Endothelial cell of umbilical vein (primary cell): ENCODE data around the gene SV2C. TPM values are rescaled to one million over a fixed set of nuclear protein-coding genes. Genes with fewer than 3 reads are reported as not detected.

Experiments used
- BruUV-seq: library from RNA; stranded (reverse); fragments of 400-500 nt; replicated peaks from 2 replicates; lab custom pipeline; 2021; lab: Mats Ljungman, UMichigan
- CTCF ChIA-PET: fragments of 300-600, 350-600 bp; sonication (Branson Sonifier 250); formaldehyde crosslinking; loops from one replicate; lab custom pipeline; 2021; ENCODE audit warnings: antibody characterized with exemption, inconsistent platforms; lab: Charles Lee
- POLR2A ChIA-PET: fragments of 300-600, 350-600 bp; sonication (Branson Sonifier 250); formaldehyde crosslinking; loops from one replicate; lab custom pipeline; 2021; ENCODE audit warnings: antibody characterized with exemption, inconsistent platforms; lab: Charles Lee
- DNase-seq: peaks from one replicate; pipeline ENCODE4 v3.0.0-alpha.2; 2011; ENCODE audit warnings: low read depth, low spot score
- FAIRE-seq: peaks from 2 replicates; lab custom pipeline; 2011; peaks lifted over from hg19 to GRCh38; lab: Jason Lieb, UNC
- H2AFZ ChIP-seq: 2 replicates; pipeline ENCODE4 v1.6.0; 2012; ENCODE audit warnings: low read depth, low read length, control low read depth, inconsistent platforms
- H3K27ac ChIP-seq: 2 replicates; pipeline ENCODE4 v1.5.1; 2011; ENCODE audit warnings: low read depth, mild to moderate bottlenecking, control low read depth, low read length, moderate library complexity; ENCODE audit not compliant: insufficient read depth
- H3K27me3 ChIP-seq, 2 experiments: 2 replicates each; pipeline versions ENCODE4 v1.6.0 to v1.6.1; 2011; ENCODE audit warnings: low read length in 2 of 2, mixed read lengths in 1 of 2; ENCODE audit not compliant: control insufficient read depth in 2 of 2, insufficient read depth in 2 of 2
- H3K36me3 ChIP-seq, 2 experiments: 2 replicates in 1 of 2; 3 replicates in 1 of 2; pipeline ENCODE4 v1.5.1; 2011; ENCODE audit warnings: low read length in 2 of 2, mild to moderate bottlenecking in 1 of 2, moderate library complexity in 1 of 2; ENCODE audit not compliant: control insufficient read depth in 2 of 2, insufficient read depth in 2 of 2; ENCODE audit errors: extremely low read depth in 1 of 2
- H3K4me1 ChIP-seq: 3 replicates; pipeline ENCODE4 v1.5.1; 2011; ENCODE audit warnings: mild to moderate bottlenecking, low read length; ENCODE audit not compliant: control insufficient read depth, insufficient read depth; ENCODE audit errors: extremely low read depth
- H3K4me2 ChIP-seq: 2 replicates; pipeline ENCODE4 v1.6.1; 2011; ENCODE audit warnings: low read length, control low read depth, mixed read lengths; ENCODE audit not compliant: insufficient read depth
- H3K4me3 ChIP-seq, 3 experiments: fragments of 200-600 bp in 1 of 3; sonication (generic), shearing (Covaris generic) in 1 of 3; replicated peaks in 1 of 3; 2 replicates each; pipeline ENCODE4 v1.5.1; 2011 to 2016; ENCODE audit warnings: control low read depth in 3 of 3, low read length in 3 of 3, mild to moderate bottlenecking in 2 of 3, inconsistent platforms in 1 of 3, low read depth in 1 of 3, moderate library complexity in 1 of 3; ENCODE audit not compliant: insufficient read depth in 1 of 3
- H3K79me2 ChIP-seq: 2 replicates; pipeline ENCODE4 v1.6.0; 2012; ENCODE audit warnings: low read length, inconsistent platforms; ENCODE audit not compliant: control insufficient read depth, insufficient read depth
- H3K9ac ChIP-seq: replicated peaks from 2 replicates; pipeline ENCODE3; 2011; ENCODE audit warnings: low read length, control low read depth; ENCODE audit not compliant: insufficient read depth; ENCODE audit errors: extremely low read depth
- H3K9me1 ChIP-seq: replicated peaks from 3 replicates; pipeline ENCODE4 v1.6.0; 2011; ENCODE audit warnings: mild to moderate bottlenecking, low read length; ENCODE audit not compliant: control insufficient read depth, insufficient read depth; ENCODE audit errors: extremely low read depth
- H3K9me3 ChIP-seq: replicated peaks from 2 replicates; pipeline ENCODE4 v1.5.1; 2012; ENCODE audit warnings: low read length, inconsistent platforms; ENCODE audit not compliant: control insufficient read depth, insufficient read depth
- H4K20me1 ChIP-seq: replicated peaks from 2 replicates; pipeline ENCODE3; 2011; ENCODE audit warnings: mild to moderate bottlenecking, low read length; ENCODE audit not compliant: control insufficient read depth, insufficient read depth; ENCODE audit errors: extremely low read depth
- EZH2 ChIP-seq: IDR thresholded peaks from 2 replicates; pipeline ENCODE4 v1.6.1; 2012; ENCODE audit warnings: borderline replicate concordance, low read depth, mild to moderate bottlenecking, moderate library complexity, low read length, inconsistent platforms; ENCODE audit not compliant: severe bottlenecking
- FOS ChIP-seq: IDR thresholded peaks from 2 replicates; pipeline ENCODE4 v1.6.1; 2011; ENCODE audit warnings: mild to moderate bottlenecking, low read length, moderate library complexity, borderline replicate concordance; ENCODE audit not compliant: insufficient read depth
- GATA2 ChIP-seq: IDR thresholded peaks from 2 replicates; pipeline ENCODE4 v1.7.0; 2011; ENCODE audit warnings: low read depth, mild to moderate bottlenecking, moderate library complexity, mixed read lengths, low read length; ENCODE audit not compliant: insufficient read length, insufficient read depth
- JUN ChIP-seq: IDR thresholded peaks from 2 replicates; pipeline ENCODE4 v1.6.1; 2011; ENCODE audit warnings: borderline replicate concordance, low read depth; ENCODE audit not compliant: insufficient read length, insufficient read depth
- MYC ChIP-seq: IDR thresholded peaks from one replicate; pipeline ENCODE4 v1.6.1; 2011; ENCODE audit warnings: mild to moderate bottlenecking, low read depth, low read length
- POLR2A ChIP-seq: IDR thresholded peaks from 2 replicates; pipeline ENCODE4 v1.6.1; 2012; ENCODE audit warnings: low read depth, mild to moderate bottlenecking, control low read depth, low read length
- POLR2AphosphoS5 ChIP-seq: IDR thresholded peaks from 2 replicates; pipeline ENCODE4 v1.6.1; 2012; ENCODE audit warnings: low read depth, mild to moderate bottlenecking, control low read depth, low read length, moderate library complexity; ENCODE audit not compliant: insufficient read depth
- dilution Hi-C: fragments of 300-500 bp; cut with MboI; formaldehyde crosslinking; loops from one replicate; pipeline ENCODE4 v1.15.0; 2019; ENCODE audit warnings: low sequenced_read_pairs; ENCODE audit not compliant: extremely low pct_ligation_motif_present
- intact Hi-C: fragments of 100-400 bp; cut with micrococcal nuclease; formaldehyde crosslinking; loops from one replicate; pipeline ENCODE4 v1.10.0; 2022
- polyA plus RNA-seq, 4 experiments: library from polyadenylated mRNA; depleted of rRNA in 3 of 4; stranded (reverse) in 3 of 4; unstranded in 1 of 4; fragments of >200 nt; gene quantifications; 2 replicates each; pipeline versions ENCODE4 v1.2.1 to v1.2.3, GENCODE V29; 2011 to 2012; ENCODE audit warnings: missing spikeins in 1 of 4
- total RNA-seq: library from RNA; stranded (reverse); gene quantifications from 2 replicates; pipeline ENCODE4 v1.2.3, GENCODE V29; 2021
- TF ChIP-seq, protein P1 (sequence below): IDR thresholded peaks from 2 replicates; pipeline ENCODE4 v1.6.1; 2011; ENCODE audit not compliant: insufficient read depth, insufficient read length
- TF ChIP-seq, protein P2 (sequence below), 2 donors: IDR thresholded peaks; 1 replicate in 1 of 2; 2 replicates in 1 of 2; pipeline ENCODE4 v1.5.1; 2011; ENCODE audit warnings: low read length in 2 of 2, mild to moderate bottlenecking in 2 of 2, moderate library complexity in 2 of 2, control low read depth in 1 of 2, inconsistent platforms in 1 of 2, low read depth in 1 of 2; ENCODE audit not compliant: insufficient read depth in 1 of 2; ENCODE audit errors: extremely low read depth in 1 of 2

SV2C gene
- total and polyA plus RNA-seq, 2 donors (not counting 3 experiments of a cell fraction or from before 2014, with no cell fraction given) = not detected

DNA sequence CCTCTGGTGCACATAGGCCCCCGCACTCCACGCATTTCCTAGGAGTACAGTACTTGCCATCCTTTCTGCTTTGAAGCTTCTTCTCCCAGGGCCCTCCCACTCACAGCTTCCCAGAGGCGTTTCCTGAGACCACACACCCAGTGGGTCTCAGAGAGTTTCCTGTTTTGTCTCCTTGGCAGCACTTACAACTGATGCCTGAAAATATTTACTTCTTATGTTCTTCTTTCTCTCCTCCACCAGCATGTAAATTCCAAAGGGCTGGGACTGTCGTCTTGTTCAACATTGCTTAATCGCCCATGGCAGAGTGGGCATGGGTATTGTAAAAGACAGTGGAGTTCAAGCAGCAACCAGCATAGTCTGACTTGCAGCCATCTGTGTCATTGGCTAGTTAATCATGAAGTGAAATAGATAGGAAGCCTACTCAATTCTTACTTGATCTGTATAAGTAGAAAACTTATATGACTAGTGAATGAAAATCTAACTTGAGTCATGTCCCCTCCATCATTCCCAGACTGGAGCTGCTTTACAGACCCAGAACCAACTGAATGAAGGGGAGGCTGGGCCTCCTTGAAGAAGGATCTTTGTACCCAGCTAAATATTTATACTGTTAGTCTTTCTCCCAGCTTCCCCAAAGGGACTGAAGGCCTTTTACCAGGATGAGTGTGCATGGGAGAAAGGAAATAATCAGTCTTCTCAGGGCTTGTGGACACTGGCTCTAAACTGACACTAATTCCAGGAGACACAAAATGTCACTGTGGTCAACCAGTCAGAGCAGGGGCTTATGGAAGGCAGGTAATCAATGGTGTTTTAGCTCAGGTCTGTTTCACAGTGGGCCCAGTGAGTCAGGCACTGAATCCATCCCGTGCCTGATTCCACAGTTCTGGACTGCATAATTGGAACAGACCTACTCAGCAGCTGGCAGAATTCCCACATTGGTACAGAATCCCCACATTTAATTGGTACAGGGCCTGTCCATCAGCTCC is 116.4 kb downstream of the SV2C start:
- H3K9ac ChIP-seq = no peak overlapping the region
- H4K20me1 ChIP-seq = no peaks in the 10 kb centered on the region
- ChIA-PET POLR2A (no interaction called here), CTCF (interaction anchor here (1.0 to 1.6 kb wide), 4 partner anchors 10 to 28 kb away, joined by 3 read pairs; no protein-coding TSS in a partner anchor)
- no peaks in the 10 kb centered on the region for H3K4me1 ChIP-seq
- H3K27ac ChIP-seq = no peak overlapping the region
- FAIRE-seq (no peak), DNase-seq (no peak)
- no peaks in the 10 kb centered on the region for H3K79me2 ChIP-seq
- dilution Hi-C loops = no loop called here
- H2AFZ ChIP-seq = no peak overlapping the region
- no peaks in the 10 kb centered on the region for H3K27me3 ChIP-seq
- BruUV-seq = no TSS peak
- TF ChIP-seq, protein P1, sequence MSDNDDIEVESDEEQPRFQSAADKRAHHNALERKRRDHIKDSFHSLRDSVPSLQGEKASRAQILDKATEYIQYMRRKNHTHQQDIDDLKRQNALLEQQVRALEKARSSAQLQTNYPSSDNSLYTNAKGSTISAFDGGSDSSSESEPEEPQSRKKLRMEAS = no peak
- TF ChIP-seq EZH2 (no peak), GATA2 (no peak), POLR2AphosphoS5 (no peak)
- H3K36me3 ChIP-seq = no peaks in the 10 kb centered on the region
- intact Hi-C loops = no loop called here
- no peaks in the 10 kb centered on the region for H3K9me3 ChIP-seq
- no peak overlapping the region for H3K4me2 ChIP-seq
- H3K4me3 ChIP-seq = no peak overlapping the region
- H3K9me1 ChIP-seq = no peaks in the 10 kb centered on the region

DNA sequence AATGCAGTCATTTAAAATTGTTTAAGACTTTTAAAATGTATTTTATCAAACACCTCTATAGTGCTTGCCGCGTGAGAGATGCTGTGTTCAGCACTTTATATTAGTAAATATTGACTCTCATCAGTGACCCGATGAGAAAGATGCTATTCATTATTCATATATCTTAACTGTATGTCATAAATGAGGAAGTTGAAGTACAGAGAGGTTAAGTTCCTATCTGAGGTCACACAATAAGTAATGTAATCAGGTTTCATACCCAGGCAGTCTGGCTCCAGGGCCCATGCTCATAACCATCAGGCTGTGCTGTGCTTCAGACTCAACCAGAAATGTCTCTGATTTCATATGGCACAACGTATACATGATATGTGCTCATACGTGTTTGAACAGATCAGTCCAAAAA is 119.0 kb downstream of the SV2C start:
- H2AFZ ChIP-seq = no peak overlapping the region
- no peak for TF ChIP-seq POLR2AphosphoS5
- no peak for TF ChIP-seq POLR2A
- TF ChIP-seq EZH2 = no peak
- TF ChIP-seq, protein P2, sequence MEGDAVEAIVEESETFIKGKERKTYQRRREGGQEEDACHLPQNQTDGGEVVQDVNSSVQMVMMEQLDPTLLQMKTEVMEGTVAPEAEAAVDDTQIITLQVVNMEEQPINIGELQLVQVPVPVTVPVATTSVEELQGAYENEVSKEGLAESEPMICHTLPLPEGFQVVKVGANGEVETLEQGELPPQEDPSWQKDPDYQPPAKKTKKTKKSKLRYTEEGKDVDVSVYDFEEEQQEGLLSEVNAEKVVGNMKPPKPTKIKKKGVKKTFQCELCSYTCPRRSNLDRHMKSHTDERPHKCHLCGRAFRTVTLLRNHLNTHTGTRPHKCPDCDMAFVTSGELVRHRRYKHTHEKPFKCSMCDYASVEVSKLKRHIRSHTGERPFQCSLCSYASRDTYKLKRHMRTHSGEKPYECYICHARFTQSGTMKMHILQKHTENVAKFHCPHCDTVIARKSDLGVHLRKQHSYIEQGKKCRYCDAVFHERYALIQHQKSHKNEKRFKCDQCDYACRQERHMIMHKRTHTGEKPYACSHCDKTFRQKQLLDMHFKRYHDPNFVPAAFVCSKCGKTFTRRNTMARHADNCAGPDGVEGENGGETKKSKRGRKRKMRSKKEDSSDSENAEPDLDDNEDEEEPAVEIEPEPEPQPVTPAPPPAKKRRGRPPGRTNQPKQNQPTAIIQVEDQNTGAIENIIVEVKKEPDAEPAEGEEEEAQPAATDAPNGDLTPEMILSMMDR (IDR thresholded peaks at IDR 0.05; ENCODE audit: extremely low read depth in 1 of 2, insufficient read depth in 1 of 2, low read depth in 1 of 2, low read length in 2 of 2) = no peak
- TF ChIP-seq, protein P1 = no peak
- no peak for TF ChIP-seq JUN
- TF ChIP-seq GATA2 = no peak
- no peak for TF ChIP-seq FOS
- no peak for TF ChIP-seq MYC
- dilution Hi-C loops (no loop called here), intact Hi-C loops (no loop called here)
- ChIA-PET POLR2A (no interaction called here), CTCF (interaction anchor here (0.6 kb wide), 2 partner anchors 14 to 47 kb away, joined by 3 read pairs; no protein-coding TSS in a partner anchor)
- H3K9me3 ChIP-seq = no peaks in the 10 kb centered on the region
- no peaks in the 10 kb centered on the region for H3K9me1 ChIP-seq
- H3K4me1 ChIP-seq = no peaks in the 10 kb centered on the region
- no peaks in the 10 kb centered on the region for H3K36me3 ChIP-seq
- no peak overlapping the region for H3K4me2 ChIP-seq
- H3K27me3 ChIP-seq = peaks cover 0 to 3% of the 10 kb centered on the region in 2 experiments
- H3K79me2 ChIP-seq = no peaks in the 10 kb centered on the region
- no peak overlapping the region for H3K27ac ChIP-seq
- H3K4me3 ChIP-seq = no peak overlapping the region
- H3K9ac ChIP-seq = no peak overlapping the region
- no peak for DNase-seq
- H4K20me1 ChIP-seq = no peaks in the 10 kb centered on the region
- FAIRE-seq = no peak
- BruUV-seq = no TSS peak
